Measurements from ENCODE around the gene COG5.

- no peak for TF ChIP-seq CTCF (conservative IDR thresholded peaks at IDR 0.05; ENCODE audit: low read length)
- no peak for TF ChIP-seq EZH2phosphoT487 (IDR thresholded peaks at IDR 0.05; ENCODE audit: borderline replicate concordance)
Measured at GRCh38 chr7:107304063-107304462, 259.7 kb downstream of the COG5 start.

Measured in Loucy (cell line).